ENCODE results near the gene LARGE2.

DNA sequence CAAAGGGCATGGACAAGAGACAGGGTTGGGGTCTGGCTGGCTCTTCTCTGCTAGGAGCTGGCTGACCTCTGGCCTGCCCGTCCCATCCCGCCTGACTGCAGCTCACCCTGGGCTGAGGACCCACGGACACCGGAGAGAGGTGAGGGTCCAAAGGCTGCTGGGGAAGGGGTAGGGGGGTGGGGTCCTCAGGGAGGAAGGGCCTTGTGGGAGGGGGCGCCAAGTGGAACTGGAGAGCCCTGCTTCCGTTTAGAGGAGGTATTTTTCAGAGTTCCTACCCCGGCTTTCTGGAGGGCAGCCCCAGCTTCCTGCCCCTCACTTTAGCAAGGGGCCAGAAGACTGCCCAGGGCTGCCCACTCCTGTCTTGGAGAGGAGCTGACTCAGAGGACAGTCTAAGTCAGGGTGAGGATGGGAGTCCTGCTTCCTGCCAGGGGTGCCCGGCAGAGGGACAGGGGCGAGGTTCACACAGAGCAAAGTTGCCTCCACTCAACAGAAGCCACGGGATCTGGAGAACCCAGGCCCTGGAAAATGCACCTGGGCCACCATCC lies 7.1 kb downstream of the LARGE2 start:
- TF ChIP-seq, protein P1, sequence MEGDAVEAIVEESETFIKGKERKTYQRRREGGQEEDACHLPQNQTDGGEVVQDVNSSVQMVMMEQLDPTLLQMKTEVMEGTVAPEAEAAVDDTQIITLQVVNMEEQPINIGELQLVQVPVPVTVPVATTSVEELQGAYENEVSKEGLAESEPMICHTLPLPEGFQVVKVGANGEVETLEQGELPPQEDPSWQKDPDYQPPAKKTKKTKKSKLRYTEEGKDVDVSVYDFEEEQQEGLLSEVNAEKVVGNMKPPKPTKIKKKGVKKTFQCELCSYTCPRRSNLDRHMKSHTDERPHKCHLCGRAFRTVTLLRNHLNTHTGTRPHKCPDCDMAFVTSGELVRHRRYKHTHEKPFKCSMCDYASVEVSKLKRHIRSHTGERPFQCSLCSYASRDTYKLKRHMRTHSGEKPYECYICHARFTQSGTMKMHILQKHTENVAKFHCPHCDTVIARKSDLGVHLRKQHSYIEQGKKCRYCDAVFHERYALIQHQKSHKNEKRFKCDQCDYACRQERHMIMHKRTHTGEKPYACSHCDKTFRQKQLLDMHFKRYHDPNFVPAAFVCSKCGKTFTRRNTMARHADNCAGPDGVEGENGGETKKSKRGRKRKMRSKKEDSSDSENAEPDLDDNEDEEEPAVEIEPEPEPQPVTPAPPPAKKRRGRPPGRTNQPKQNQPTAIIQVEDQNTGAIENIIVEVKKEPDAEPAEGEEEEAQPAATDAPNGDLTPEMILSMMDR (IDR thresholded peaks at IDR 0.05) = no peak
- TF ChIP-seq POLR2A (IDR thresholded peaks at IDR 0.05) (no peak), POLR2AphosphoS5 (IDR thresholded peaks at IDR 0.05) (no peak)
